ENCODE data around the gene GSTM4.

Gene GSTM4

GRCh38 chr1:109623601-109624161 lies 32.2 kb upstream of the GSTM4 start:
- Histone ChIP-seq H3K36me3 (peaks cover 48% of the 10 kb centered on the region), H3K27me3 (ENCODE audit: insufficient read depth, low read depth, severe bottlenecking) (no peaks in the 10 kb centered on the region), H3K9me3 (ENCODE audit: severe bottlenecking) (no peaks in the 10 kb centered on the region), H3K4me3 (ENCODE audit: low read depth, low read length) (no peak overlapping the region), H3K27ac (peak overlapping the region; percentile 65)
- no peak for TF ChIP-seq CTCF (IDR thresholded peaks at IDR 0.05; ENCODE audit: low read depth, low read length)
- no peak for DNase-seq

- peak; percentile 60 for DNase-seq
- Histone ChIP-seq H3K4me3 (ENCODE audit: low read depth, low read length) (no peak overlapping the region), H3K27me3 (ENCODE audit: insufficient read depth, low read depth, severe bottlenecking) (no peaks in the 10 kb centered on the region), H3K27ac (peak overlapping the region; percentile 65), H3K36me3 (peaks cover 55% of the 10 kb centered on the region), H3K9me3 (ENCODE audit: severe bottlenecking) (no peaks in the 10 kb centered on the region)
- TF ChIP-seq CTCF (IDR thresholded peaks at IDR 0.05; ENCODE audit: low read depth, low read length) = no peak
Measured at GRCh38 chr1:109624201-109625010, 31.5 kb upstream of the GSTM4 start.

GRCh38 chr1:109625176-109625575 lies 30.7 kb upstream of the GSTM4 start:
- DNase-seq = no peak

GRCh38 chr1:109625601-109626560 lies 30.0 kb upstream of the GSTM4 start:
- DNase-seq = no peak
- Histone ChIP-seq H3K4me3 (ENCODE audit: low read depth, low read length) (no peak overlapping the region), H3K27me3 (ENCODE audit: insufficient read depth, low read depth, severe bottlenecking) (no peaks in the 10 kb centered on the region), H3K27ac (no peak overlapping the region), H3K36me3 (peaks cover 66% of the 10 kb centered on the region), H3K9me3 (ENCODE audit: severe bottlenecking) (no peaks in the 10 kb centered on the region)
- TF ChIP-seq CTCF (IDR thresholded peaks at IDR 0.05; ENCODE audit: low read depth, low read length) = 0 out of 2 replicates have a peak, but pooled peaks have one; percentile 4

More at GRCh38 chr1:109625176-109625575, 30.7 kb upstream of the GSTM4 start:
- Histone ChIP-seq H3K27me3 (ENCODE audit: insufficient read depth, low read depth, severe bottlenecking) (no peaks in the 10 kb centered on the region), H3K36me3 (peaks cover 63% of the 10 kb centered on the region), H3K9me3 (ENCODE audit: severe bottlenecking) (no peaks in the 10 kb centered on the region), H3K4me3 (ENCODE audit: low read depth, low read length) (no peak overlapping the region), H3K27ac (no peak overlapping the region)
- no peak for TF ChIP-seq CTCF (IDR thresholded peaks at IDR 0.05; ENCODE audit: low read depth, low read length)

GRCh38 chr1:109626682-109627408 lies 29.1 kb upstream of the GSTM4 start:
- no peaks in the 10 kb centered on the region for H3K27me3 ChIP-seq (ENCODE audit: insufficient read depth, low read depth, severe bottlenecking)
- H3K36me3 ChIP-seq = peaks cover 73% of the 10 kb centered on the region

More at GRCh38 chr1:109626682-109627408, 29.1 kb upstream of the GSTM4 start:
- Histone ChIP-seq H3K27ac (no peak overlapping the region), H3K9me3 (ENCODE audit: severe bottlenecking) (no peaks in the 10 kb centered on the region), H3K4me3 (ENCODE audit: low read depth, low read length) (no peak overlapping the region)
- TF ChIP-seq CTCF (IDR thresholded peaks at IDR 0.05; ENCODE audit: low read depth, low read length) = no peak
- DNase-seq = no peak
